WTC11 (cell line): ENCODE measurements around the gene PTPRU. TPM values are rescaled to one million over a fixed set of nuclear protein-coding genes. Genes with fewer than 3 reads are reported as not detected.

ENCODE experiments used
- ATAC-seq: fragments of 200-7000 bp; cut with Tn5 transposase; 2 replicates; pipeline ENCODE4 v1.10.0; 2021; ENCODE audit warnings: mild to moderate bottlenecking, moderate library complexity
- CTCF ChIA-PET: fragments of 300-600 bp; sonication (Branson Sonifier 250); formaldehyde crosslinking; loops from one replicate; lab custom pipeline; 2021; ENCODE audit warnings: antibody characterized with exemption; lab: Charles Lee
- POLR2A ChIA-PET: fragments of 350-600 bp; sonication (Branson Sonifier 250); formaldehyde crosslinking; loops from one replicate; lab custom pipeline; 2021; ENCODE audit warnings: antibody characterized with exemption; lab: Charles Lee
- DNase-seq: peaks from one replicate; pipeline ENCODE4 v3.0.0; 2021; ENCODE audit warnings: low spot score
- H3K27ac Mint-ChIP-seq: 2 replicates; pipeline ENCODE4 v1.8.0; 2021; ENCODE audit warnings: mixed read lengths
- H3K27me3 Mint-ChIP-seq: 2 replicates; pipeline ENCODE4 v1.8.0; 2021; ENCODE audit warnings: low read depth, mild to moderate bottlenecking, moderate library complexity, mixed read lengths
- H3K36me3 Mint-ChIP-seq: 2 replicates; pipeline ENCODE4 v1.8.0; 2021; ENCODE audit warnings: mixed read lengths
- H3K4me1 Mint-ChIP-seq: 2 replicates; pipeline ENCODE4 v1.8.0; 2022; ENCODE audit warnings: mixed read lengths
- H3K4me3 Mint-ChIP-seq: 2 replicates; pipeline ENCODE4 v1.8.0; 2021; ENCODE audit warnings: mild to moderate bottlenecking, moderate library complexity, mixed read lengths
- H3K9me3 Mint-ChIP-seq: 2 replicates; pipeline ENCODE4 v1.8.0; 2021; ENCODE audit warnings: mixed read lengths
- ATF1 ChIP-seq: sonication (generic); formaldehyde crosslinking; IDR thresholded peaks from 2 replicates; pipeline ENCODE4 v1.8.1; 2023; ENCODE audit warnings: mild to moderate bottlenecking, moderate library complexity, missing genetic modification reagents
- ETV6 ChIP-seq: sonication (generic); formaldehyde crosslinking; IDR thresholded peaks from 2 replicates; pipeline ENCODE4 v1.8.1; 2022; ENCODE audit warnings: mild to moderate bottlenecking, missing genetic modification reagents
- FOXK1 ChIP-seq: sonication (generic); formaldehyde crosslinking; IDR thresholded peaks from 2 replicates; pipeline ENCODE4 v1.8.0; 2022; ENCODE audit warnings: mild to moderate bottlenecking, moderate library complexity, missing genetic modification reagents
- GTF2I ChIP-seq: fragments of 250-450 bp; sonication (Bioruptor Pico); conservative IDR thresholded peaks from 2 replicates; pipeline ENCODE4 v1.4.0; 2021; ENCODE audit warnings: mild to moderate bottlenecking
- IRF2 ChIP-seq: sonication (generic); formaldehyde crosslinking; IDR thresholded peaks from 2 replicates; pipeline ENCODE4 v1.8.0; 2022; ENCODE audit warnings: low read depth, missing genetic modification reagents, borderline replicate concordance
- KAT7 ChIP-seq: sonication (generic); formaldehyde crosslinking; IDR thresholded peaks from 2 replicates; pipeline ENCODE4 v1.8.1; 2023; ENCODE audit warnings: missing genetic modification reagents, mild to moderate bottlenecking, borderline replicate concordance
- OVOL2 ChIP-seq: fragments of 250-450 bp; sonication (Bioruptor Pico); IDR thresholded peaks from 2 replicates; pipeline ENCODE4 v1.9.0; 2021; ENCODE audit warnings: mild to moderate bottlenecking, borderline replicate concordance
- ZNF232 ChIP-seq: sonication (generic); formaldehyde crosslinking; IDR thresholded peaks from 2 replicates; pipeline ENCODE4 v1.8.0; 2022; ENCODE audit warnings: mild to moderate bottlenecking, missing genetic modification reagents
- ZNF263 ChIP-seq: sonication (generic); formaldehyde crosslinking; IDR thresholded peaks from 2 replicates; pipeline ENCODE4 v1.8.1; 2022; ENCODE audit warnings: low read depth, mild to moderate bottlenecking, moderate library complexity, missing genetic modification reagents
- total RNA-seq: library from RNA; stranded (reverse); gene quantifications from 3 replicates; pipeline ENCODE4 v1.2.3, GENCODE V29; 2021
- TF ChIP-seq, protein P1 (sequence below): sonication (generic); formaldehyde crosslinking; IDR thresholded peaks from 2 replicates; pipeline ENCODE4 v1.8.0; 2022; ENCODE audit warnings: mild to moderate bottlenecking, missing genetic modification reagents
- TF ChIP-seq, protein P2 (sequence below): sonication (generic); formaldehyde crosslinking; IDR thresholded peaks from 2 replicates; pipeline ENCODE4 v1.8.1; 2023; ENCODE audit warnings: mild to moderate bottlenecking, missing genetic modification reagents
- TF ChIP-seq, protein P3 (sequence below): fragments of 250-450 bp; sonication (Bioruptor Pico); IDR thresholded peaks from 2 replicates; pipeline ENCODE4 v1.9.0; 2021; ENCODE audit warnings: mild to moderate bottlenecking
- TF ChIP-seq, protein P4 (sequence below): sonication (generic); formaldehyde crosslinking; IDR thresholded peaks from 2 replicates; pipeline ENCODE4 v1.8.0; 2022; ENCODE audit warnings: mild to moderate bottlenecking, missing genetic modification reagents

The PTPRU gene
- total RNA-seq, 1 experiment from 2014 or later = 75.4 TPM

DNA sequence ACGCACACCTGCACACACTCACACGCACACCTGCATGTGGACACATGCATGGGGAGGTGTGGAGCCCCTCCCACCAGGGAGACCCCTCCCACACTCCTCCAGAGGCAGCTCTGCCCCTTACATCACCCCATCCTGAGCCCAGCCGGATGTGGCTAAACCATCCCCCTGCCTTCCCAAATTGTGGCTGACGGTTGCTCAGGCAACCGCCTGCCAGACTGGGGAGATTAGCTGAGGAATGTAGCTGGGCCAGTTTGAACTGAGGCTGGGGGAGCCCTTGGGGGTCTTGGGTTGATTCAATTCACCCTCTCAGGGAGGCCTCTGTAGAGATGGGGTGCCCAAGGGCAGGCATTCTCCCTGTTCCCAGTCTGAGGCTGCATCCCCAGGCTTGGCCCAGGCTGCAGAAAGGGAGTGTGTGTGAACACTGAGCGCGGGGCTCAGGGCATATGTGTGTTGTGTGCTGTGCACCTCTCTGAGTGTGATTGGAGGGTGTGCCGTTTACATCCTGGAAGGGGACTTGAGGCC is 12.9 kb downstream of the PTPRU start (continued):
- TF ChIP-seq, protein P1, sequence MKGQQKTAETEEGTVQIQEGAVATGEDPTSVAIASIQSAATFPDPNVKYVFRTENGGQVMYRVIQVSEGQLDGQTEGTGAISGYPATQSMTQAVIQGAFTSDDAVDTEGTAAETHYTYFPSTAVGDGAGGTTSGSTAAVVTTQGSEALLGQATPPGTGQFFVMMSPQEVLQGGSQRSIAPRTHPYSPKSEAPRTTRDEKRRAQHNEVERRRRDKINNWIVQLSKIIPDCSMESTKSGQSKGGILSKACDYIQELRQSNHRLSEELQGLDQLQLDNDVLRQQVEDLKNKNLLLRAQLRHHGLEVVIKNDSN (CRISPR knock-in tag) = no peak
- TF ChIP-seq FOXK1 (CRISPR knock-in tag) (0 out of 2 replicates have a peak, but pooled peaks have one; percentile 55), ZNF232 (CRISPR knock-in tag) (no peak), KAT7 (CRISPR knock-in tag) (no peak), ETV6 (peak; percentile 85)
- TF ChIP-seq, protein P2, sequence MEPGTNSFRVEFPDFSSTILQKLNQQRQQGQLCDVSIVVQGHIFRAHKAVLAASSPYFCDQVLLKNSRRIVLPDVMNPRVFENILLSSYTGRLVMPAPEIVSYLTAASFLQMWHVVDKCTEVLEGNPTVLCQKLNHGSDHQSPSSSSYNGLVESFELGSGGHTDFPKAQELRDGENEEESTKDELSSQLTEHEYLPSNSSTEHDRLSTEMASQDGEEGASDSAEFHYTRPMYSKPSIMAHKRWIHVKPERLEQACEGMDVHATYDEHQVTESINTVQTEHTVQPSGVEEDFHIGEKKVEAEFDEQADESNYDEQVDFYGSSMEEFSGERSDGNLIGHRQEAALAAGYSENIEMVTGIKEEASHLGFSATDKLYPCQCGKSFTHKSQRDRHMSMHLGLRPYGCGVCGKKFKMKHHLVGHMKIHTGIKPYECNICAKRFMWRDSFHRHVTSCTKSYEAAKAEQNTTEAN (CRISPR knock-in tag) = peak; percentile 93; the same call in 1 of the 2 replicates
- TF ChIP-seq, protein P3, sequence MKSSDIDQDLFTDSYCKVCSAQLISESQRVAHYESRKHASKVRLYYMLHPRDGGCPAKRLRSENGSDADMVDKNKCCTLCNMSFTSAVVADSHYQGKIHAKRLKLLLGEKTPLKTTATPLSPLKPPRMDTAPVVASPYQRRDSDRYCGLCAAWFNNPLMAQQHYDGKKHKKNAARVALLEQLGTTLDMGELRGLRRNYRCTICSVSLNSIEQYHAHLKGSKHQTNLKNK = no peak
- TF ChIP-seq, protein P4, sequence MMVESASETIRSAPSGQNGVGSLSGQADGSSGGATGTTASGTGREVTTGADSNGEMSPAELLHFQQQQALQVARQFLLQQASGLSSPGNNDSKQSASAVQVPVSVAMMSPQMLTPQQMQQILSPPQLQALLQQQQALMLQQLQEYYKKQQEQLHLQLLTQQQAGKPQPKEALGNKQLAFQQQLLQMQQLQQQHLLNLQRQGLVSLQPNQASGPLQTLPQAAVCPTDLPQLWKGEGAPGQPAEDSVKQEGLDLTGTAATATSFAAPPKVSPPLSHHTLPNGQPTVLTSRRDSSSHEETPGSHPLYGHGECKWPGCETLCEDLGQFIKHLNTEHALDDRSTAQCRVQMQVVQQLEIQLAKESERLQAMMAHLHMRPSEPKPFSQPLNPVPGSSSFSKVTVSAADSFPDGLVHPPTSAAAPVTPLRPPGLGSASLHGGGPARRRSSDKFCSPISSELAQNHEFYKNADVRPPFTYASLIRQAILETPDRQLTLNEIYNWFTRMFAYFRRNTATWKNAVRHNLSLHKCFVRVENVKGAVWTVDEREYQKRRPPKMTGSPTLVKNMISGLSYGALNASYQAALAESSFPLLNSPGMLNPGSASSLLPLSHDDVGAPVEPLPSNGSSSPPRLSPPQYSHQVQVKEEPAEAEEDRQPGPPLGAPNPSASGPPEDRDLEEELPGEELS (CRISPR knock-in tag) = peak; percentile 81; the same call in 1 of the 2 replicates

DNA sequence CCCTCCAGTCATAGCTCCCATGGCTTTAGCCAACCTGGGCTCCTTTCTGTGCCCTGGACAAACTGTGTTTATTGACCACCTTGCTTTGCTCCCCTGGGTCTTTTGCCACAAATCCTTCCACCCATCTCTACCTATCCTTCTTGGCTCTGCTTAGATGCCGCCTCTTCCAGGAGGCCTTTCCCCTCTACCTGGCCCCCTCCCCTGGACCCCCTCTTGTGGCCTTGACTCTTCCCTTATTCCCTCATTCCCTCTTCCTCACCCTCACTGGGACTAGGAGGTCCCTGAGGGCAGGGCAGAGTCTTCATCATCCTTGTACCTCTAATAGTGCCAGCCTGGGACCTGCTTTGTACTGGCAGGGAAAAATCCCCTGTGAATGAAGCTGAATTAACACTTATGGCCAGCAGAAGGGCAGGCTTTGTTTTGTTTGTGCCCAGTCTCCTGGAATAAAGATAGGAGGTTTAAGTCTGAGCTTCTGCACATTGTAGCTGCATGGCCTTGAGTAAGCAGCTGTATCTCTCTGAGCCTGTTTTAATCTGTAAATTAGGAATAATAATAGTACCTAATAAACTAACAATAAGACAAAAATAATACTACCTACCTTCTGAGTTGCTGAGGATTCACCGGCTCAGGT is 13.7 kb downstream of the PTPRU start:
- no peak for ATAC-seq
- CTCF ChIA-PET = interaction anchor here (0.7 to 3.1 kb wide), 4 partner anchors 10 to 33 kb away, joined by 3 to 14 read pairs (median 6); partner anchors contain the start of gene PTPRU
- Mint-ChIP-seq H3K4me3 (peak overlapping the region; percentile 16; the same call in 1 of the 2 replicates), H3K9me3 (no peaks in the 10 kb centered on the region), H3K36me3 (no peaks in the 10 kb centered on the region), H3K27ac (peak overlapping the region; percentile 96), H3K4me1 (peaks cover 44% of the 10 kb centered on the region), H3K27me3 (no peaks in the 10 kb centered on the region; the same call in 1 of the 2 replicates)
- TF ChIP-seq GTF2I (CRISPR knock-in tag) (no peak), ZNF263 (CRISPR knock-in tag) (no peak), OVOL2 (CRISPR knock-in tag) (no peak), IRF2 (CRISPR knock-in tag) (no peak)
- POLR2A ChIA-PET = interaction anchor here (1.7 to 2.9 kb wide), 2 partner anchors 10 to 32 kb away, joined by 5 to 9 read pairs; no protein-coding TSS in a partner anchor
- no peak for DNase-seq

DNA sequence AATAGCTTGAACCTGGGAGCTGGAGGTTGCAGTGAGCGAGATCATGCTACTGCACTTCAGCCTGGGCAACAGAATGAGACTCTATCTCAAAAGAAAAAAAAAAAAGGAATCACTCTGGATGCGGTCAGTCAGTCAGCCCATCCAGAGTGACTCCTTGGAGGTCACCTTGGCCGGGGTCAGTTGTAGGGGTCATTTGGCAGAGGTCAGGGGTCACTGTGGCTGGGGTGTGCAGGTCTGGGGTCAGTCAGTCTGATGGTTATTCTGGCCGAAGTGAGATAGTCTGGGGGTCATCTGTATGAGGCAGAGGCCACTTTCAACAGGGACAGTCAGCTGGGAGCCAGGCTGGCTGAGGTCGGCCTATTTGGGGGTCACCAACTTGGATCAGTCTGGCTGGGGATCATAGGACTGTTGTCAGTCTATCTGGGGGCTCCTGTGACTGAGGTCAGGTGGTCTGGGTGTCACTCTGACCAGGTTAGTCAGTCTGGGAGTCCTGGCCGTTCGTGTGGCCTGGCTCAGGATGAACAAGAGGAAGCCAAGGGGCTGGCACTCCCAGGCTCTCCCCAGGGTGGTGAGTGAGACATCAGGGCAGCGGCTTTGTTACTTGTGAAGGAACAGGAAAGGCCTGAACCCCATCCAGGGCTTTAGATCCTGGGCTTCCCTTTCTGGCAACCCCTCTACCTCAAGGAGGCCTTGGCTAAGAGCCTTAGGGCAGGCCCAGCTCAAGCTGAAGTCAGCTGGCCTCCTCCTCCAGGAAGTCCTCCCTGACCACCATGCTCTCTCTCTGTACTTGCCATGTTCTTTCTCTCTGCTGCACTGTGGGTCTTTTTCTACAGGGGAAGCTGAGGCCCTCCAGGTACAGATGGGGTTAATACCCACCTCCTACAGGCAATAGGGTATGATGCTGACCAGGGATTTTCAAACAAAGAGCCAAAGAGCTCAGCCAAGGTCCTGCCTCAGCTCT is 15.1 kb downstream of the PTPRU start:
- Mint-ChIP-seq H3K27me3 (no peaks in the 10 kb centered on the region; the same call in none of the 2 replicates), H3K4me3 (no peak overlapping the region), H3K36me3 (no peaks in the 10 kb centered on the region), H3K4me1 (peaks cover 56% of the 10 kb centered on the region), H3K27ac (peak overlapping the region; percentile 73; the same call in 1 of the 2 replicates)
- POLR2A ChIA-PET = interaction anchor here (0.9 to 2.9 kb wide), 2 partner anchors 11 to 19 kb away, joined by 3 to 9 read pairs; no protein-coding TSS in a partner anchor
- no peak for ATAC-seq
- TF ChIP-seq, protein P3 = no peak
- no peak for TF ChIP-seq ATF1 (CRISPR knock-in tag)
- TF ChIP-seq, all 79 proteins: peak for 0
- no peak for DNase-seq
- CTCF ChIA-PET = interaction anchor here (0.5 to 1.6 kb wide), 4 partner anchors 8 to 410 kb away, joined by 3 to 5 read pairs (median 4); no protein-coding TSS in a partner anchor
- no peaks in the 10 kb centered on the region for H3K9me3 Mint-ChIP-seq
